Esophagus squamous epithelium (tissue), 5 donors: ENCODE data around the gene GSG1L. TPM values are rescaled to one million over a fixed set of nuclear protein-coding genes. Genes with fewer than 3 reads are reported as not detected.

Source experiments
- DNase-seq: peaks from one replicate; lab custom pipeline; 2025; lab: John Stamatoyannopoulos, UW
- H3K27ac ChIP-seq, 4 donors: fragments of 200-600 bp; sonication (generic); one replicate each; pipeline ENCODE4 v1.5.1; 2016 to 2019; ENCODE audit warnings: mild to moderate bottlenecking in 1 of 4
- H3K27me3 ChIP-seq, 4 donors: fragments of 200-600 bp; sonication (generic); 1 replicate in 3 of 4; 2 replicates in 1 of 4; pipeline versions ENCODE4 v1.5.1 to v1.6.0; 2017 to 2021; ENCODE audit warnings: antibody characterized with exemption in 1 of 4
- H3K36me3 ChIP-seq, 3 donors: fragments of 200-600 bp; sonication (generic); one replicate each; pipeline ENCODE4 v1.5.1; 2016 to 2019
- H3K4me1 ChIP-seq, 3 donors: fragments of 200-600 bp; sonication (generic); one replicate each; pipeline ENCODE4 v1.5.1; 2017 to 2019
- H3K4me3 ChIP-seq, 4 donors: fragments of 200-600 bp; sonication (generic); 1 replicate in 3 of 4; 2 replicates in 1 of 4; pipeline ENCODE4 v1.5.1; 2016 to 2019; ENCODE audit warnings: mild to moderate bottlenecking in 2 of 4, moderate library complexity in 1 of 4
- H3K9me3 ChIP-seq, 3 donors: fragments of 200-600 bp; sonication (generic); one replicate each; pipeline ENCODE4 v1.5.1; 2016 to 2019
- CTCF ChIP-seq, 6 experiments: fragments of 450-650 bp in 4 of 6; fragments of 200-600 bp in 2 of 6; sonication (generic) in 2 of 6; IDR thresholded peaks; one replicate each; pipeline ENCODE4 v1.5.1; 2016 to 2019; ENCODE audit warnings: antibody characterized with exemption in 6 of 6, mild to moderate bottlenecking in 4 of 6, moderate library complexity in 4 of 6
- POLR2A ChIP-seq, 4 donors: fragments of 450-650 bp; IDR thresholded peaks; one replicate each; pipeline ENCODE4 v1.6.1; 2017; ENCODE audit warnings: antibody characterized with exemption in 4 of 4, mild to moderate bottlenecking in 4 of 4, moderate library complexity in 3 of 4
- WGBS, 2 donors: methylation state at CpG; one replicate each; pipeline ENCODE4 v1.1.5; 2018; 5-methylcytosine and 5-hydroxymethylcytosine counted together
- intact Hi-C: fragments of 100-400 bp; cut with DNase I; formaldehyde crosslinking; loops from one replicate; pipeline ENCODE4 v1.15.0; 2022
- total RNA-seq, 4 donors: library from RNA; depleted of rRNA; stranded (reverse); fragments of >200 nt; gene quantifications; one replicate each; pipeline ENCODE4 v1.1.0, GENCODE V29; 2016
- donor health status: DM: yes; HTN: yes; CAD: no.

Gene GSG1L
- total RNA-seq, 4 donors from 2014 or later: under 0.01 to 0.21 TPM; not detected in 2

GRCh38 chr16:27843800-27844199, 219.7 kb downstream of the GSG1L start:
- 11% methylated on average over 1 of the region's 1 CpG for WGBS, 2 donors
- no peak overlapping the region for H3K27ac ChIP-seq
- no peaks in the 10 kb centered on the region for H3K9me3 ChIP-seq
- DNase-seq: no peak
- no peaks in the 10 kb centered on the region for H3K36me3 ChIP-seq
- no peak for TF ChIP-seq POLR2A (IDR thresholded peaks at IDR 0.05)
- no peak for TF ChIP-seq CTCF (IDR thresholded peaks at IDR 0.05)
- no peaks in the 10 kb centered on the region for H3K4me1 ChIP-seq
- peaks cover 0 to 38% (median 0%) of the 10 kb centered on the region in 4 donors for H3K27me3 ChIP-seq
- intact Hi-C loops: loop anchor here (10.0 kb wide), 1 partner anchor 59 kb away; no protein-coding TSS in a partner anchor
- no peak overlapping the region for H3K4me3 ChIP-seq

DNA sequence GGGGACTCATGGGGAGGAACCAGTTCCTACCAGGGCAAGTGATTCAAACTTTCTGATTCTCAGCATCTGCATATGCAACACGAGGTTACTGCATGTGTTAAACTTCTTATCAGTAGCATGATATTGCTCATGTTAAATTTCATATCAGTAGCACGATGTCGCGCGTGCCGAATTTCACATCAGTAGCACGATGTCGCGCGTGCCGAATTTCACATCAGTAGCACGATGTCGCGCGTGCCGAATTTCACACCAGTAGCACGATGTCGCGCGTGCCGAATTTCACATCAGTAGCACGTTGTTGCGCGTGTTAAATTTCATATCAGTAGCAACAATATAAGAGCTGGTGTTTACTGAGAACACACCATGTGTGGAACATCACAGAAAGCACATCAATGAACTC, 221.6 kb downstream of the GSG1L start:
- no peak overlapping the region for H3K4me3 ChIP-seq
- H3K9me3 ChIP-seq: no peaks in the 10 kb centered on the region
- 86 to 87% methylated on average over 24 of the region's 24 CpGs for WGBS, 2 donors
- peaks cover 0 to 49% (median 0%) of the 10 kb centered on the region in 4 donors for H3K27me3 ChIP-seq
- TF ChIP-seq CTCF (IDR thresholded peaks at IDR 0.05) (no peak), POLR2A (IDR thresholded peaks at IDR 0.05) (no peak)
- H3K27ac ChIP-seq: no peak overlapping the region
- no peaks in the 10 kb centered on the region for H3K4me1 ChIP-seq
- no peaks in the 10 kb centered on the region for H3K36me3 ChIP-seq
- intact Hi-C loops: loop anchor here (10.0 kb wide), 1 partner anchor 57 kb away; no protein-coding TSS in a partner anchor
- no peak for DNase-seq

DNA sequence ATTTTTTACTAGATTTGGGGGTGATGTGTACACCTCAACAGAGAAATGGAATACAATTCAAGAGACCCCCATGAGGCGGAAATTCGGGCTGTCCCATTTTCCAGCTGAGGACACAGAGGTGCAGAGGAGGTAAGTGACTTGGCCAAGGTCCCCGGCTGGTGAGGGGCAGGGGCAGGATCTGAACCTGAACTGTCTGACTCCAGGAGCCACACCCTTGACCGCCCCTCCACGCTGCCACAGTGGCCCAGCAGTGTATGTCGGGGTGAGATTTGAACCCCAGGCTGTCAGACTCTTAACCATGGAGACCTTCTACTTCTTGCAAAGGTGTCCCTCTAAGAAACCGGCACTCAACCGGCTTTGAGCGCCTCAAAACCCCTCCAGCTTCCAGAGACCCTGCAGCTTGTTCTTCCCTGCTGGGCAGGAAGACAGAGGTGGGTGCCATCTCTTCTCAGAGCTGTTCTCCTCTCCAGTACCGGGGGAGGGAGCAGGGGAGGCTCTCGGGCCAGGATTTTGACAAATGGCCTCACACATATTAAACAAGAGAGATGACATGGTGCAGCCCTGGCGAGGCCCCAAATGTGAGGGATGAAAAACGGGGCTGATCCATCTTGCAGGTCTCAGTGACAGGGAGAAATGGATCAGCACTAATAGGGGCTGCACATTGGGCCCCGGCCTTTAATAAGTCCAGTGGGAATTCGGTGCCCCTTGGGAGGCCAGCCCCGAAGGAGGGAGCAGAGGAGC, 222.3 kb downstream of the GSG1L start:
- Histone ChIP-seq H3K9me3 (no peaks in the 10 kb centered on the region), H3K27me3 (peaks cover 0 to 49% (median 0%) of the 10 kb centered on the region in 4 donors), H3K36me3 (no peaks in the 10 kb centered on the region), H3K4me3 (no peak overlapping the region), H3K4me1 (no peaks in the 10 kb centered on the region), H3K27ac (no peak overlapping the region)
- 45 to 88% methylated on average over 3 to 7 of the region's 16 CpGs for WGBS, 2 donors
- intact Hi-C loops: loop anchor here (10.0 kb wide), 1 partner anchor 56 kb away; no protein-coding TSS in a partner anchor
- no peak for DNase-seq
- TF ChIP-seq POLR2A (IDR thresholded peaks at IDR 0.05): no peak
- TF ChIP-seq CTCF (IDR thresholded peaks at IDR 0.05): no peak

- H3K27ac ChIP-seq: no peak overlapping the region
- TF ChIP-seq POLR2A (IDR thresholded peaks at IDR 0.05) (no peak), CTCF (IDR thresholded peaks at IDR 0.05) (no peak)
- no peak overlapping the region for H3K4me3 ChIP-seq
- H3K4me1 ChIP-seq: no peaks in the 10 kb centered on the region
- peaks cover 0 to 49% (median 0%) of the 10 kb centered on the region in 4 donors for H3K27me3 ChIP-seq
- WGBS, 2 donors: 60 to 65% methylated on average over 7 to 10 of the region's 18 CpGs
- DNase-seq: no peak
- intact Hi-C loops: loop anchor here (10.0 kb wide), 1 partner anchor 56 kb away; no protein-coding TSS in a partner anchor
- no peaks in the 10 kb centered on the region for H3K9me3 ChIP-seq
- H3K36me3 ChIP-seq: no peaks in the 10 kb centered on the region
Measured at GRCh38 chr16:27840311-27841060, 223.0 kb downstream of the GSG1L start.

DNA sequence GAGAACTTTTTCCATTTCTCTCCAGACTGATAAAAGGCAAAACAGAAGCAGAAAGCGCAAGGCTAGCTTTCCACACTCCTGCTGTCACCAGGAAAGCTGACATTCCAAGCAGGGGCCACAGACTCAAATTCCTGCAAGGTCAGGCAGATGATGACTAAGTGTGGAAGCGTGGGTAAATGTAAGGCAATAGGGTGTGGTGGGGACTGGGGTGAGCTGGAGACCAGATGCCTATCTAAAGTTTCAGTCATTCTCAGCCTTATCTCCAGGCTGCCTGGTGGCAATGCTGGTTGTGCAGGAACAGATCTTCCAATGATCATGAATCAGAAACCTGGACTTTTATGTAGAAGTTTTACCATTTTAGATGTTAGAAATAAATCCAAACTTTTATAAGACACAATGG, 224.1 kb downstream of the GSG1L start:
- Histone ChIP-seq H3K4me1 (no peaks in the 10 kb centered on the region), H3K36me3 (no peaks in the 10 kb centered on the region), H3K9me3 (no peaks in the 10 kb centered on the region), H3K27me3 (peaks cover 0 to 49% (median 0%) of the 10 kb centered on the region in 4 donors), H3K27ac (no peak overlapping the region), H3K4me3 (no peak overlapping the region)
- WGBS, 2 donors: 29 to 56% methylated on average over 1 to 2 of the region's 2 CpGs
- TF ChIP-seq POLR2A (IDR thresholded peaks at IDR 0.05) (no peak), CTCF (IDR thresholded peaks at IDR 0.05) (no peak)
- intact Hi-C loops: no loop called here
- DNase-seq: no peak
